HT-29 (cell line): ENCODE results near the gene KIAA1191. TPM values are rescaled to one million over a fixed set of nuclear protein-coding genes. Genes with fewer than 3 reads are reported as not detected.
"Not testable (repeated sequence)": the region's sequence is repeated elsewhere in the genome, so short reads cannot be mapped to it uniquely, and the experiment has no call there.

ENCODE experiments used
- DNase-seq: peaks from one replicate; pipeline ENCODE4 v3.0.0-alpha.2; 2015; ENCODE audit warnings: low spot score
- small RNA-seq: library from RNA; depleted of rRNA; stranded (forward); fragments of <200 nt; gene quantifications from one replicate; pipeline ENCODE3, GENCODE V24; 2014
- total RNA-seq: library from RNA; depleted of rRNA; stranded (reverse); fragments of >200 nt; shearing (Covaris generic); gene quantifications from 2 replicates; pipeline ENCODE4 v1.2.3, GENCODE V29; 2014; rRNA removed

KIAA1191 gene
- total RNA-seq, 1 experiment from 2014 or later: 53.5 TPM

GRCh38 chr5:176317534-176318374 is 43.8 kb downstream of the KIAA1191 start:
- DNase-seq: no peak

DNA sequence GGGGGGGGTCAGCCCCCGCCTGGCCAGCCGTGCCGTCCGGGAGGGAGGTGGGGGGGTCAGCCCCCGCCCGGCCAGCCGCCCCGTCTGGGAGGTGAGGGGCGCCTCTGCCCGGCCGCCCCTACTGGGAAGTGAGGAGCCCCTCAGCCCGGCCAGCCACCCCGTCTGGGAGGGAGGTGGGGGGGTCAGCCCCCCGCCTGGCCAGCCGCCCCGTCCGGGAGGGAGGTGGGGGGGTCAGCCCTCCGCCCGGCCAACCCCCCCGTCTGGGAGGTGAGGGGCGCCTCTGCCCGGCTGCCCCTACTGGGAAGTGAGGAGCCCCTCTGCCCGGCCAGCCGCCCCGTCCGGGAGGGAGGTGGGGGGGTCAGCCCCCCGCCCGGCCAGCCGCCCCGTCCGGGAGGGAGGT is 56.2 kb downstream of the KIAA1191 start:
- DNase-seq: not testable (repeated sequence)

Small RNAs within 50 kb of the gene (small RNA-seq; reads per million reads assigned to genes)
- not detected for gene MIR1271

Other genes with a start within 250 kb of the KIAA1191 start
- gene SIMC1, start 123.3 kb downstream of the KIAA1191 start, total RNA-seq: 10.9 and 13.1 TPM in 2 replicates
- 0.03 TPM in 1 of 2 replicates, not detected in the other for gene ARL10, start 3.7 kb upstream of the KIAA1191 start, total RNA-seq
- 77.1 and 82.4 TPM in 2 replicates for gene NOP16, start 26.8 kb upstream of the KIAA1191 start, total RNA-seq
- gene HIGD2A, start 27.0 kb upstream of the KIAA1191 start, total RNA-seq: 142 and 166 TPM in 2 replicates
- 87.3 and 97.2 TPM in 2 replicates for gene CLTB, start 54.8 kb upstream of the KIAA1191 start, total RNA-seq
- gene FAF2, start 86.6 kb upstream of the KIAA1191 start, total RNA-seq: 28.7 and 30.7 TPM in 2 replicates
- 42.3 and 55.0 TPM in 2 replicates for gene RNF44, start 175.6 kb upstream of the KIAA1191 start, total RNA-seq
- 0.16 and 0.20 TPM in 2 replicates for gene CDHR2, start 187.6 kb upstream of the KIAA1191 start, total RNA-seq
- gene GPRIN1, start 248.4 kb upstream of the KIAA1191 start, total RNA-seq: 4.3 and 5.6 TPM in 2 replicates